ENCODE results near the gene UMODL1. TPM values are rescaled to one million over a fixed set of nuclear protein-coding genes. Genes with fewer than 3 reads are reported as not detected.

UMODL1 gene
- total and polyA plus RNA-seq, 8 donors = 0.02 to 0.06 TPM; not detected in 6

DNA sequence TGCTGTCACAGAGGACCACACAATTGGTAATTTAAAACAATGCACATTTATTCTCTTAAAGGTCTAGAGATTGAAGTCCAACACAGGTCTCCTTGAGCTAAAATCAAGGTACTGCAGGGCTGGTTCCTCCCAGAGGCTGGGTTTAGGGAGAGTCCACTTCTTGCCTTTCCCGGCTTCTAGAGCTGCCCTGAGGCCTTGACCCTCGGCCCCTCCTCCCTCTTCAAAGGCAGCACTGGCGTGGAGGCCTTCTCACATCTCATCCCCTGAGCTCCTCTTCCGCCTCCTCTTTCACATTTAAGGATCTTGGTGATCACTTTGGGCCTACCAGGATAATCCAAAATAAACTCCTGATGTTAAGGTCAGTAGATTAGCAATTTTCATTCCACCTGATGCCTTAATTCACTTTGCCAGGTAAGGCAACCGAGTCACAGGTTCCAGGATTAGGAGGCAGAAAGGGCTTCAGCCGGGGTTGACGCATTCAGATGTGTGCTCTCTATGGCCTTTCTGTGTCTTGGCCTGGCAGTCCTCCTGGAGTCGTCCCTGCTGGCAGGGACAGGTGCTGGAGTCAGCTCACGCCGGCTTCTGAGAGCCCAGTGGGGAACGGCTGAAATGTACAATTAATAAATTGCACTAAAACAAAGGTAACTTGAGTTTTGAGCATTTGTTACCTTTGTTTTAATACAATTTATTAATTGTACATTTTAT lies 86.6 kb downstream of the UMODL1 start:
- ATAC-seq = no peak
- Histone ChIP-seq H3K4me3 (no peak overlapping the region), H3K9me3 (no peaks in the 10 kb centered on the region), H3K36me3 (no peaks in the 10 kb centered on the region), H3K27me3 (no peaks in the 10 kb centered on the region), H3K4me1 (no peaks in the 10 kb centered on the region), H3K27ac (no peak overlapping the region)
- DNase-seq = peak in 1 of 6 donors; percentile 30
- TF ChIP-seq, protein P1, sequence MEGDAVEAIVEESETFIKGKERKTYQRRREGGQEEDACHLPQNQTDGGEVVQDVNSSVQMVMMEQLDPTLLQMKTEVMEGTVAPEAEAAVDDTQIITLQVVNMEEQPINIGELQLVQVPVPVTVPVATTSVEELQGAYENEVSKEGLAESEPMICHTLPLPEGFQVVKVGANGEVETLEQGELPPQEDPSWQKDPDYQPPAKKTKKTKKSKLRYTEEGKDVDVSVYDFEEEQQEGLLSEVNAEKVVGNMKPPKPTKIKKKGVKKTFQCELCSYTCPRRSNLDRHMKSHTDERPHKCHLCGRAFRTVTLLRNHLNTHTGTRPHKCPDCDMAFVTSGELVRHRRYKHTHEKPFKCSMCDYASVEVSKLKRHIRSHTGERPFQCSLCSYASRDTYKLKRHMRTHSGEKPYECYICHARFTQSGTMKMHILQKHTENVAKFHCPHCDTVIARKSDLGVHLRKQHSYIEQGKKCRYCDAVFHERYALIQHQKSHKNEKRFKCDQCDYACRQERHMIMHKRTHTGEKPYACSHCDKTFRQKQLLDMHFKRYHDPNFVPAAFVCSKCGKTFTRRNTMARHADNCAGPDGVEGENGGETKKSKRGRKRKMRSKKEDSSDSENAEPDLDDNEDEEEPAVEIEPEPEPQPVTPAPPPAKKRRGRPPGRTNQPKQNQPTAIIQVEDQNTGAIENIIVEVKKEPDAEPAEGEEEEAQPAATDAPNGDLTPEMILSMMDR (IDR thresholded peaks at IDR 0.05) = no peak
- FAIRE-seq = no peak
- WGBS, 2 donors = 81 to 85% methylated on average over 11 of the region's 11 CpGs
- intact Hi-C loops (cut with DNase I) = loop anchor here in 1 of 3 donors (10.0 kb wide), 1 partner anchor 107 kb away; no protein-coding TSS in a partner anchor

DNA sequence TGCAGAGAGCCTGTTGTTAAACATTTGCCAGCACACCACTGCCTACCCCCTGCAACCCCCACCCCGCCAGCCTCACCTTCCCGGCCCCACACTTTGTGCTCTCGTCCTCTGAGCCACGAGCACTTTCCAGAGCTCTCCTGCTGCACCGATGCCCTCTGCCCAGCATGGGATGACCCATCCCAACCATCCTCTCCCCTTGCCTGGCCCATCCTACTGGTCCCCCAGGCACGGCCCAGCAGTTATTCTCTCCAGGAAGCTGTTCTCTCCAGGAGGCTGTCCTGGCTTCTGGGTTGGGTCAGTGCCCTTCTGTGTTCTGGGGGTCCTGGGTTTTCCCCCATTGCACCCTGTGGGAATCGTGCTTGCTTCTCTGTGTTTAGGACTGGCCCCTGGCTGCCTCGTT lies 87.7 kb downstream of the UMODL1 start:
- DNase-seq = peak in 1 of 6 donors; percentile 31
- intact Hi-C loops (cut with DNase I) = loop anchor here in 1 of 3 donors (10.0 kb wide), 1 partner anchor 106 kb away; no protein-coding TSS in a partner anchor
- Histone ChIP-seq H3K4me3 (no peak overlapping the region), H3K4me1 (no peaks in the 10 kb centered on the region), H3K27ac (no peak overlapping the region), H3K36me3 (no peaks in the 10 kb centered on the region), H3K9me3 (no peaks in the 10 kb centered on the region), H3K27me3 (no peaks in the 10 kb centered on the region)
- 66 to 83% methylated on average over 8 of the region's 8 CpGs for WGBS, 2 donors
- ATAC-seq = no peak
- no peak for FAIRE-seq
- TF ChIP-seq, protein P1 (IDR thresholded peaks at IDR 0.05) = no peak

DNA sequence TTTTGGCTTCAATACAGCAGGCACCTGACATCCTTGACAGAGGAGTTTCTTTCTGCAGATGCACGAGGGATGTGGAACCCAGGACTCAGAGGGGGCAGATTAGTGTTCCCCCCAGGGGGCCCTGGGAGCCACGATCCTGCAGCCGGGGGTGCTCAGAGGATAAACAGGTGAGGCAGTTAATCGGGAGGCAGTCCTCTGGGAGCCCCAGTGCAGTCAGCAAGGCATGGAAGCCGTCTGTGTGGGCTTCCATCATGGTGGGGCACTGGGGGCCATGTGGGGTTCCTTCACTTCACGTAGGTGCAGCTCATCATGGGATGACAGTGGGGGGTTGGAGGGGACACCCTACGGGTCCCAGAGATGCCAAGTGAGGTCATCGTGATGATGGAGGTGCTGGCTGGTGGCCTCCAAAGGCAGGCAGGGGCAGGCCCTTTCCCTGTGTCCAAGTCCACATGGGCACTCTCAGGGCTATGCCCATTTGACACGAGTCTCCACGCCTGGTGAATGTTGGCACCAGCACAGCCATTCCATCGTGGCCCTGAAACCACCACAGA lies 88.5 kb downstream of the UMODL1 start:
- Histone ChIP-seq H3K4me1 (no peaks in the 10 kb centered on the region), H3K27ac (no peak overlapping the region), H3K36me3 (no peaks in the 10 kb centered on the region), H3K27me3 (no peaks in the 10 kb centered on the region), H3K4me3 (no peak overlapping the region), H3K9me3 (no peaks in the 10 kb centered on the region)
- intact Hi-C loops (cut with DNase I) = loop anchor here in 1 of 3 donors (10.0 kb wide), 1 partner anchor 105 kb away; no protein-coding TSS in a partner anchor
- FAIRE-seq = no peak
- DNase-seq = peak in 1 of 6 donors; percentile 17
- TF ChIP-seq, protein P1 (IDR thresholded peaks at IDR 0.05) = no peak
- ATAC-seq = no peak
- WGBS, 2 donors = 51 to 60% methylated on average over 11 of the region's 11 CpGs

DNA sequence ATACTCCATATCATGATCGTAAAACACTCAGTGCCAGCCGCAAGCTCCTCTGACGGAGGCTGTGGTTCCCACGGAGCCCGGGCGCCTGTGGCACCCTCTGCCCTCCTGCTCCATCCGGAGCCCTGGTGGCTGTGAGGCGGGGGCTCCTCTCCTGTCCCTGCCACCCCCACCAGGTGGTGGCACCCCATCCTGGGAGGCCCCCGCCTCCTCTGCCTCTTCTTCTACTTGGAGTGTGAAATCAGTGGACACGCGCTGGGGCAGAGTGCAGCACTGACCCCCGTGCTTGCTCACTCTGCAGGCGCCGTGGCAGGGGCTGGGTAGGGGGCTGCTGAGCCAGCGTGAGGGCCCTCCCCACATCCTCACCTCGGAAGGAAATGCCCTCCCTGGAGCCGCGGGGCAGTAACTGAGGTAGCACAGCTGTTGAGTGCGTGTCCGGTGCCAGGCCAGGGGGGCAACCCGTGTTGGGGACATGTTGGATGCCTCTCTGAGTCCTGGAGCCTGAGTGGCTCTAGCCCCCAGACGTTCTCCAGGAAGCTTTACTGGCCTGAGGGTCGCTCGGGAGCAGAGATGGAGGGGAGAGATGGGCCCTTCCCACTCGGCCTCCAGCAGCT lies 89.1 kb downstream of the UMODL1 start:
- Histone ChIP-seq H3K27ac (no peak overlapping the region), H3K36me3 (no peaks in the 10 kb centered on the region), H3K9me3 (no peaks in the 10 kb centered on the region), H3K27me3 (no peaks in the 10 kb centered on the region), H3K4me3 (no peak overlapping the region), H3K4me1 (no peaks in the 10 kb centered on the region)
- intact Hi-C loops (cut with DNase I) = no loop called here
- no peak for ATAC-seq
- TF ChIP-seq, protein P1 (IDR thresholded peaks at IDR 0.05) = no peak
- WGBS, 2 donors = 56 to 74% methylated on average over 25 of the region's 25 CpGs
- FAIRE-seq = no peak
- DNase-seq = peak in 2 of 6 donors; percentile 43 to 71

Measured in pancreas (tissue), 10 donors.